HEK293T (cell line): Measurements from ENCODE around the gene SEC23A.
"Not testable (repeated sequence)": the region's sequence is repeated elsewhere in the genome, so short reads cannot be mapped to it uniquely, and the experiment has no call there.

Source experiments
- CTCF ChIA-PET: fragments of 350-600 bp; formaldehyde crosslinking; extraction: SDS; loops from one replicate; lab custom pipeline; 2021; ENCODE audit warnings: antibody characterized with exemption, inconsistent platforms; lab: Yijun Ruan, JAX
- POLR2A ChIA-PET: fragments of 350-600 bp; formaldehyde crosslinking; extraction: SDS; loops from one replicate; lab custom pipeline; 2020; ENCODE audit warnings: antibody characterized with exemption, inconsistent platforms; lab: Yijun Ruan, JAX
- DNase-seq: peaks from one replicate; pipeline ENCODE4 v3.0.0; 2012; ENCODE audit warnings: mixed read lengths; ENCODE audit errors: extremely low spot score
- ARNT ChIP-seq: fragments of 450-650 bp; IDR thresholded peaks from 2 replicates; pipeline ENCODE4 v1.6.1; 2017; ENCODE audit warnings: mild to moderate bottlenecking
- BHLHE40 ChIP-seq: fragments of 450-650 bp; IDR thresholded peaks from 2 replicates; pipeline ENCODE4 v1.6.1; 2016; ENCODE audit warnings: mild to moderate bottlenecking, moderate library complexity, borderline replicate concordance
- CTBP1 ChIP-seq: fragments of 450-650 bp; IDR thresholded peaks from 2 replicates; pipeline ENCODE4 v1.6.1; 2016; ENCODE audit warnings: borderline replicate concordance
- ELF4 ChIP-seq: fragments of 450-650 bp; IDR thresholded peaks from 2 replicates; pipeline ENCODE4 v1.6.1; 2017; ENCODE audit warnings: antibody characterized with exemption
- FOXA1 ChIP-seq: fragments of 450-650 bp; IDR thresholded peaks from 2 replicates; pipeline ENCODE4 v1.6.1; 2016; ENCODE audit warnings: mild to moderate bottlenecking
- FOXK2 ChIP-seq: fragments of 450-650 bp; IDR thresholded peaks from 2 replicates; pipeline ENCODE4 v1.6.1; 2016; ENCODE audit warnings: mild to moderate bottlenecking
- FOXM1 ChIP-seq: fragments of 450-650 bp; IDR thresholded peaks from 2 replicates; pipeline ENCODE4 v1.6.1; 2017; ENCODE audit warnings: mild to moderate bottlenecking, borderline replicate concordance
- HDGF ChIP-seq: fragments of 450-650 bp; IDR thresholded peaks from 2 replicates; pipeline ENCODE4 v1.6.1; 2017; ENCODE audit warnings: antibody characterized with exemption, borderline replicate concordance
- L3MBTL2 ChIP-seq: fragments of 450-650 bp; conservative IDR thresholded peaks from 2 replicates; pipeline ENCODE4 v1.6.1; 2016; ENCODE audit warnings: mild to moderate bottlenecking
- LEF1 ChIP-seq: fragments of 450-650 bp; IDR thresholded peaks from 2 replicates; pipeline ENCODE4 v1.6.1; 2017; ENCODE audit warnings: mild to moderate bottlenecking, borderline replicate concordance
- NFRKB ChIP-seq: fragments of 450-650 bp; IDR thresholded peaks from 2 replicates; pipeline ENCODE4 v1.6.1; 2016; ENCODE audit warnings: mild to moderate bottlenecking, moderate library complexity
- PKNOX1 ChIP-seq: fragments of 450-650 bp; IDR thresholded peaks from 2 replicates; pipeline ENCODE4 v1.6.1; 2016
- SP1 ChIP-seq: fragments of 450-650 bp; IDR thresholded peaks from 2 replicates; pipeline ENCODE4 v1.6.1; 2017
- SUZ12 ChIP-seq: fragments of 450-650 bp; IDR thresholded peaks from 2 replicates; pipeline ENCODE4 v1.6.1; 2016; ENCODE audit warnings: mild to moderate bottlenecking
- TARDBP ChIP-seq: fragments of 450-650 bp; IDR thresholded peaks from 2 replicates; pipeline ENCODE4 v1.6.1; 2016
- ZNF384 ChIP-seq: fragments of 450-650 bp; IDR thresholded peaks from 2 replicates; pipeline ENCODE4 v1.6.1; 2016

The SEC23A gene

GRCh38 chr14:39069923-39070322 is 33.1 kb downstream of the SEC23A start:
- no peak for TF ChIP-seq PKNOX1
- TF ChIP-seq BHLHE40, result no peak
- TF ChIP-seq FOXM1, result no peak
- no peak for TF ChIP-seq CTBP1
- TF ChIP-seq NFRKB, result no peak
- TF ChIP-seq SUZ12, result no peak
- TF ChIP-seq L3MBTL2, result no peak
- no peak for TF ChIP-seq FOXA1
- no peak for TF ChIP-seq SP1
- no peak for TF ChIP-seq FOXK2
- no peak for TF ChIP-seq ELF4
- TF ChIP-seq ARNT, result no peak
- no peak for TF ChIP-seq TARDBP
- no peak for DNase-seq
- POLR2A ChIA-PET, result no interaction called here
- CTCF ChIA-PET, result interaction anchor here (0.6 kb wide), 1 partner anchor 358 kb away, joined by 3 read pairs; no protein-coding TSS in a partner anchor

- POLR2A ChIA-PET, result not testable (repeated sequence)
- CTCF ChIA-PET, result interaction anchor here (0.6 kb wide), 1 partner anchor 357 kb away, joined by 3 read pairs; no protein-coding TSS in a partner anchor
Measured at GRCh38 chr14:39069169-39069805, 33.7 kb downstream of the SEC23A start.

GRCh38 chr14:39060818-39061437 is 42.1 kb downstream of the SEC23A start:
- CTCF ChIA-PET, result no interaction called here
- POLR2A ChIA-PET, result no interaction called here

More at GRCh38 chr14:39069169-39069805, 33.7 kb downstream of the SEC23A start:
- DNase-seq, result not testable (repeated sequence)

GRCh38 chr14:39055786-39056474 is 47.1 kb downstream of the SEC23A start:
- CTCF ChIA-PET, result interaction anchor here (0.9 kb wide), 1 partner anchor 21 kb away, joined by 3 read pairs; no protein-coding TSS in a partner anchor
- POLR2A ChIA-PET, result no interaction called here
- TF ChIP-seq CTBP1, result no peak
- no peak for TF ChIP-seq FOXA1
- TF ChIP-seq HDGF, result no peak
- no peak for TF ChIP-seq SP1
- no peak for TF ChIP-seq ZNF384
- no peak for TF ChIP-seq TARDBP
- no peak for TF ChIP-seq BHLHE40
- no peak for DNase-seq

More at GRCh38 chr14:39060818-39061437, 42.1 kb downstream of the SEC23A start:
- no peak for TF ChIP-seq BHLHE40
- no peak for TF ChIP-seq FOXA1
- TF ChIP-seq FOXM1, result no peak
- TF ChIP-seq HDGF, result no peak
- TF ChIP-seq SUZ12, result no peak
- TF ChIP-seq CTBP1, result no peak
- TF ChIP-seq L3MBTL2, result no peak
- TF ChIP-seq SP1, result no peak
- no peak for TF ChIP-seq ELF4
- no peak for TF ChIP-seq LEF1
- TF ChIP-seq TARDBP, result no peak
- no peak for TF ChIP-seq FOXK2
- no peak for TF ChIP-seq NFRKB
- TF ChIP-seq PKNOX1, result no peak
- no peak for TF ChIP-seq ZNF384
- no peak for DNase-seq

GRCh38 chr14:39052869-39053454 is 50.1 kb downstream of the SEC23A start:
- DNase-seq, POLR2A ChIA-PET, CTCF ChIA-PET: not testable (repeated sequence)

- ChIA-PET POLR2A (no interaction called here), CTCF (no interaction called here)
- TF ChIP-seq CTBP1 (no peak), BHLHE40 (no peak), L3MBTL2 (no peak), LEF1 (no peak), SP1 (no peak), FOXA1 (no peak), SUZ12 (no peak), FOXK2 (no peak), HDGF (no peak), ARNT (no peak), PKNOX1 (no peak), FOXM1 (no peak), ZNF384 (no peak), TARDBP (no peak), ELF4 (no peak), NFRKB (no peak)
- no peak for DNase-seq
Measured at GRCh38 chr14:39050389-39050788, 52.6 kb downstream of the SEC23A start.

- DNase-seq, POLR2A ChIA-PET: not testable (repeated sequence)
- CTCF ChIA-PET, result interaction anchor here (1.1 kb wide), 1 partner anchor 11 kb away, joined by 3 read pairs; no protein-coding TSS in a partner anchor
Measured at GRCh38 chr14:39045889-39046288, 57.1 kb downstream of the SEC23A start.
